Lower leg skin (tissue), 3 donors: ENCODE measurements around the gene SDHAF2.
"Not testable (repeated sequence)": the region's sequence is repeated elsewhere in the genome, so short reads cannot be mapped to it uniquely, and the experiment has no call there.

Experiments
- POLR2A ChIP-seq, 2 donors: fragments of 450-650 bp; IDR thresholded peaks; one replicate each; pipeline ENCODE4 v1.6.1; 2016 to 2017; ENCODE audit warnings: antibody characterized with exemption in 2 of 2, mild to moderate bottlenecking in 1 of 2, moderate library complexity in 1 of 2
- TF ChIP-seq, protein P1 (sequence below), 3 donors: fragments of 450-650 bp; IDR thresholded peaks; one replicate each; pipeline ENCODE4 v1.5.1; 2016; ENCODE audit warnings: antibody characterized with exemption in 3 of 3, mild to moderate bottlenecking in 3 of 3, moderate library complexity in 2 of 3

DNA sequence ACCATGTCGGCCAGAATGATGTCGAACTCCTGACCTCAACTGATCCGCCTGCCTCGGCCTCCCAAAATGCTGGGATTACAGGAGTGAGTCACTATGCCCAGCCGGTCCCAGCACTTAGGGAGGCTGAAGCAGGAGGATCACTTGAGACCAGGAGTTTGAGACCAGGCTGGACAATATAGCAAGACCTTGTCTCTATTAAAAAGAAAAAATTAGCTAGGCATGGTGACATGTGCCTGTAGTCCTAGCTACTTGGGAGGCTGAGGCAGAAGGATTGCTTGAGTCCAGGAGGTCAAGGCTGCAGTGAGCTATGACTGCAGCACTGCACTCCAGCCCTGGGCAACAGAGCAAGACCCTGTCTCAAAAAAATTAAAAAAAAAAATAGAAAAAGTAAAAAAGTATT lies 46.1 kb upstream of the SDHAF2 start:
- TF ChIP-seq POLR2A (IDR thresholded peaks at IDR 0.05): not testable (repeated sequence)
- TF ChIP-seq, protein P1, sequence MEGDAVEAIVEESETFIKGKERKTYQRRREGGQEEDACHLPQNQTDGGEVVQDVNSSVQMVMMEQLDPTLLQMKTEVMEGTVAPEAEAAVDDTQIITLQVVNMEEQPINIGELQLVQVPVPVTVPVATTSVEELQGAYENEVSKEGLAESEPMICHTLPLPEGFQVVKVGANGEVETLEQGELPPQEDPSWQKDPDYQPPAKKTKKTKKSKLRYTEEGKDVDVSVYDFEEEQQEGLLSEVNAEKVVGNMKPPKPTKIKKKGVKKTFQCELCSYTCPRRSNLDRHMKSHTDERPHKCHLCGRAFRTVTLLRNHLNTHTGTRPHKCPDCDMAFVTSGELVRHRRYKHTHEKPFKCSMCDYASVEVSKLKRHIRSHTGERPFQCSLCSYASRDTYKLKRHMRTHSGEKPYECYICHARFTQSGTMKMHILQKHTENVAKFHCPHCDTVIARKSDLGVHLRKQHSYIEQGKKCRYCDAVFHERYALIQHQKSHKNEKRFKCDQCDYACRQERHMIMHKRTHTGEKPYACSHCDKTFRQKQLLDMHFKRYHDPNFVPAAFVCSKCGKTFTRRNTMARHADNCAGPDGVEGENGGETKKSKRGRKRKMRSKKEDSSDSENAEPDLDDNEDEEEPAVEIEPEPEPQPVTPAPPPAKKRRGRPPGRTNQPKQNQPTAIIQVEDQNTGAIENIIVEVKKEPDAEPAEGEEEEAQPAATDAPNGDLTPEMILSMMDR (IDR thresholded peaks at IDR 0.05): not testable (repeated sequence)
